Thyroid gland (tissue), 4 donors: ENCODE results near the gene AGAP9. TPM values are rescaled to one million over a fixed set of nuclear protein-coding genes. Genes with fewer than 3 reads are reported as not detected.
"Not testable (repeated sequence)": the region's sequence is repeated elsewhere in the genome, so short reads cannot be mapped to it uniquely, and the experiment has no call there.

Experiments
- DNase-seq, 2 donors: peaks; one replicate each; pipeline ENCODE4 v3.0.0-alpha.2; 2019
- H3K27ac ChIP-seq, 3 donors: fragments of 200-600 bp; sonication (generic); 1 replicate in 2 of 3; 2 replicates in 1 of 3; pipeline ENCODE4 v1.5.1; 2016 to 2019; ENCODE audit warnings: mild to moderate bottlenecking in 1 of 3, moderate library complexity in 1 of 3
- H3K27me3 ChIP-seq: fragments of 200-600 bp; sonication (generic); one replicate; pipeline ENCODE4 v1.5.1; 2019
- H3K36me3 ChIP-seq, 2 donors: fragments of 200-600 bp; sonication (generic); one replicate each; pipeline ENCODE4 v1.5.1; 2016 to 2019
- H3K4me1 ChIP-seq, 2 donors: fragments of 200-600 bp; sonication (generic); one replicate each; pipeline ENCODE4 v1.5.1; 2017 to 2019
- H3K4me3 ChIP-seq, 3 donors: fragments of 200-600 bp; sonication (generic); replicated peaks in 1 of 3; 1 replicate in 2 of 3; 2 replicates in 1 of 3; pipeline ENCODE4 v1.5.1; 2016; ENCODE audit warnings: mild to moderate bottlenecking in 1 of 3
- H3K9me3 ChIP-seq: fragments of 200-600 bp; sonication (generic); one replicate; pipeline ENCODE4 v1.5.1; 2017
- CTCF ChIP-seq, 6 experiments: fragments of 200-600 bp in 3 of 6; fragments of 450-650 bp in 3 of 6; sonication (generic) in 3 of 6; IDR thresholded peaks; one replicate each; pipeline ENCODE4 v1.5.1; 2016 to 2019; ENCODE audit warnings: antibody characterized with exemption in 6 of 6, mild to moderate bottlenecking in 2 of 6, inconsistent platforms in 1 of 6, moderate library complexity in 1 of 6
- POLR2A ChIP-seq, 2 donors: fragments of 450-650 bp; IDR thresholded peaks; one replicate each; pipeline ENCODE4 v1.6.1; 2017; ENCODE audit warnings: antibody characterized with exemption in 2 of 2, mild to moderate bottlenecking in 2 of 2, moderate library complexity in 1 of 2
- WGBS, 2 donors: methylation state at CpG; one replicate each; pipeline ENCODE4 v1.1.5; 2017; 5-methylcytosine and 5-hydroxymethylcytosine counted together
- intact Hi-C: fragments of 100-400 bp; cut with DNase I; formaldehyde crosslinking; loops from one replicate; pipeline ENCODE4 v1.15.1; 2023
- total RNA-seq, 4 donors: library from RNA; depleted of rRNA; stranded (reverse); fragments of >200 nt; gene quantifications; one replicate each; pipeline ENCODE4 v1.2.3, GENCODE V29; 2016

The AGAP9 gene
- total RNA-seq, 4 donors from 2014 or later = 2.8 to 17.6 (median 11.9) TPM

- H3K27me3 ChIP-seq, H3K36me3 ChIP-seq, H3K9me3 ChIP-seq, intact Hi-C loops, DNase-seq, H3K4me1 ChIP-seq: not testable (repeated sequence)
- peak overlapping the region in 2 of 3 donors; percentile 65 to 74 for H3K27ac ChIP-seq
- H3K4me3 ChIP-seq = peak overlapping the region in 1 of 3 donors; percentile 62
- 27 to 28% methylated on average over 8 to 10 of the region's 17 CpGs for WGBS, 2 donors
These were observed 30.4 kb upstream of the AGAP9 start for GRCh38 chr10:47553860-47554247.

- peak in 1 of 2 donors; percentile 62 for TF ChIP-seq POLR2A (IDR thresholded peaks at IDR 0.05)
- peak overlapping the region in 2 of 3 donors; percentile 62 to 92 for H3K4me3 ChIP-seq
- H3K27me3 ChIP-seq, H3K36me3 ChIP-seq, intact Hi-C loops, H3K9me3 ChIP-seq, H3K4me1 ChIP-seq: not testable (repeated sequence)
- WGBS, 2 donors = 0 to 3% methylated on average over 5 to 36 of the region's 60 CpGs
- DNase-seq = peak; percentile 80 to 81
- peak overlapping the region; percentile 63 to 75 (median 65) for H3K27ac ChIP-seq
These were observed 29.9 kb upstream of the AGAP9 start for GRCh38 chr10:47553214-47553859.

- H3K9me3 ChIP-seq, H3K4me1 ChIP-seq, intact Hi-C loops, H3K27me3 ChIP-seq, H3K36me3 ChIP-seq: not testable (repeated sequence)
- peak overlapping the region in 2 of 3 donors; percentile 62 to 92 for H3K4me3 ChIP-seq
- WGBS, 2 donors = 5 to 11% methylated on average over 7 of the region's 7 CpGs
- peak overlapping the region in 2 of 3 donors; percentile 63 to 75 for H3K27ac ChIP-seq
- DNase-seq = peak; percentile 24
- TF ChIP-seq CTCF (IDR thresholded peaks at IDR 0.05) = peak in 2 of 6 experiments; percentile 10 to 22
These were observed 29.3 kb upstream of the AGAP9 start for GRCh38 chr10:47552719-47553118.

- DNase-seq, H3K27ac ChIP-seq, H3K9me3 ChIP-seq, H3K36me3 ChIP-seq, intact Hi-C loops, H3K27me3 ChIP-seq, H3K4me1 ChIP-seq, H3K4me3 ChIP-seq: not testable (repeated sequence)
- 91 to 100% methylated on average over 1 of the region's 3 CpGs for WGBS, 2 donors
These were observed 23.8 kb upstream of the AGAP9 start for GRCh38 chr10:47547286-47547685.

- intact Hi-C loops, H3K4me3 ChIP-seq, H3K36me3 ChIP-seq, H3K9me3 ChIP-seq, DNase-seq, H3K27me3 ChIP-seq, H3K27ac ChIP-seq, H3K4me1 ChIP-seq: not testable (repeated sequence)
- 85 to 89% methylated on average over 2 of the region's 3 CpGs for WGBS, 2 donors
These were observed 13.0 kb upstream of the AGAP9 start for GRCh38 chr10:47536430-47536829.

GRCh38 chr10:47502313-47502712, 21.1 kb downstream of the AGAP9 start:
- DNase-seq, H3K9me3 ChIP-seq, H3K27ac ChIP-seq, H3K4me3 ChIP-seq, H3K27me3 ChIP-seq, H3K4me1 ChIP-seq, intact Hi-C loops, H3K36me3 ChIP-seq: not testable (repeated sequence)
- 74 to 85% methylated on average over 3 to 5 of the region's 9 CpGs for whole genome bisulfite sequencing, 2 donors

- H3K4me1 ChIP-seq, H3K4me3 ChIP-seq, H3K36me3 ChIP-seq, H3K27ac ChIP-seq, H3K9me3 ChIP-seq, DNase-seq, H3K27me3 ChIP-seq, intact Hi-C loops: not testable (repeated sequence)
- WGBS, 2 donors = no CpG with 5 or more reads among the region's 6 CpGs
These were observed 29.2 kb downstream of the AGAP9 start for GRCh38 chr10:47494226-47494625.

- H3K4me1 ChIP-seq, H3K36me3 ChIP-seq, H3K27me3 ChIP-seq, H3K9me3 ChIP-seq, H3K4me3 ChIP-seq, H3K27ac ChIP-seq, intact Hi-C loops, DNase-seq: not testable (repeated sequence)
- WGBS, 2 donors = no CpG with 5 or more reads among the region's 9 CpGs
These were observed 31.8 kb downstream of the AGAP9 start, which contains the start of gene FAM25G for GRCh38 chr10:47491600-47491999. Gene FAM25G, minus strand, starts transcription at chr10:47491700. Its CDS starts 26 bp downstream, at chr10:47491674.

GRCh38 chr10:47489630-47490029, 33.8 kb downstream of the AGAP9 start:
- H3K9me3 ChIP-seq, H3K4me3 ChIP-seq, H3K36me3 ChIP-seq, intact Hi-C loops, H3K27me3 ChIP-seq, DNase-seq, H3K4me1 ChIP-seq, H3K27ac ChIP-seq: not testable (repeated sequence)
- no CpG with 5 or more reads among the region's 7 CpGs for WGBS, 2 donors

- H3K27ac ChIP-seq, intact Hi-C loops, H3K9me3 ChIP-seq, DNase-seq, H3K27me3 ChIP-seq, H3K4me1 ChIP-seq, H3K4me3 ChIP-seq, H3K36me3 ChIP-seq: not testable (repeated sequence)
- 51 to 88% methylated on average over 2 to 3 of the region's 4 CpGs for WGBS, 2 donors
These were observed 37.5 kb downstream of the AGAP9 start for GRCh38 chr10:47485943-47486342.

GRCh38 chr10:47484786-47485185, 38.7 kb downstream of the AGAP9 start:
- H3K36me3 ChIP-seq, H3K4me3 ChIP-seq, intact Hi-C loops, H3K27me3 ChIP-seq, H3K27ac ChIP-seq, DNase-seq, H3K4me1 ChIP-seq, H3K9me3 ChIP-seq: not testable (repeated sequence)
- 95 to 96% methylated on average over 8 to 10 of the region's 11 CpGs for WGBS, 2 donors

GRCh38 chr10:47483923-47484322, 39.5 kb downstream of the AGAP9 start, which contains the start of gene ANXA8:
Gene ANXA8, minus strand, starts transcription at chr10:47484115. Its CDS starts 182 bp downstream, at chr10:47483933.
- H3K4me1 ChIP-seq, H3K27me3 ChIP-seq, H3K27ac ChIP-seq, H3K36me3 ChIP-seq, intact Hi-C loops, H3K9me3 ChIP-seq, DNase-seq, H3K4me3 ChIP-seq: not testable (repeated sequence)
- 93 to 100% methylated on average over 1 to 3 of the region's 11 CpGs for WGBS, 2 donors
